Suprapubic skin (tissue), 3 donors: ENCODE results near the gene CORO1C.

ENCODE experiments used
- CTCF ChIP-seq, 2 donors: fragments of 200-600 bp in 1 of 2; fragments of 450-650 bp in 1 of 2; sonication (generic) in 1 of 2; IDR thresholded peaks; one replicate each; pipeline ENCODE4 v1.5.1; 2016 to 2019; ENCODE audit warnings: antibody characterized with exemption in 2 of 2, mild to moderate bottlenecking in 1 of 2, moderate library complexity in 1 of 2
- EP300 ChIP-seq: sonication (generic); formaldehyde crosslinking; IDR thresholded peaks from one replicate; pipeline ENCODE4 v1.6.1; 2017; ENCODE audit warnings: antibody characterized with exemption

GRCh38 chr12:108602209-108602705 is 129.1 kb downstream of the CORO1C start:
- no peak for TF ChIP-seq EP300
- no peak for TF ChIP-seq CTCF (IDR thresholded peaks at IDR 0.05)
